ENCODE results near the gene PMIS2.
A peak's percentile ranks its signal among the peaks of the same experiment; 100 is the strongest.

Gene PMIS2

DNA sequence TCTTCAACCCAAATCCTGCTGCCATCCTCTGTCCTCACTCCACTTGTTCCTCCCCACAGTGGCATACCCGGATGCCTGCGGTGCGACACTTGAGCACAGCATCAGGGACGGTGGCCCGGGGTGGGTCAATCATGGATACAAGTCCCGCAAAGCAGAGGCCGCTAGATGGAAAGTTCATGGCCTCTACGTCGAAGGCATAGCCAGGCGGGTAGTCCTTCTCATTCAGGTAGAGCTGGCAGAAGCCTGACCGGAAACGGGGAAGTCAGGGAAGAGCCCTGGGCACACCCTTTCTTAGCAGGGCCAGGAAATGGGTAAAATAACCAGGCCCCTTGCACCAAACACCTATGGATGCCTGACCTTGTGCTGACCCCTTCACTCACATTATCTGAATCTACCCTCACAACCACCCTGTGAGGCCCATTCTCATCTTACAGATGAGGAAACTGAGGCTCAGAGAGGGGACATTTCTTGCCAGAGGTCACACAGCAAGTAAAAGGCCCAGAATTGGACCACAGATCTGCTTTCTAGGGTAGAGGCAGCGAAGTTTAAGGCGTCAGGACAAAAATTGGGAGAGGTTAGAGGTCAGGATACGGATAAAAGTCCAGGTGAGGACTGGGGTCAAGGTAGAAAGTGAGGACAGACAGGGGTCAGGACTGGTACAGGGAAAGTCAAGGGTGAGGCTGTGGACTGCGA lies 29.0 kb upstream of the PMIS2 start:
- no peak for DNase-seq (ENCODE audit: low spot score)

DNA sequence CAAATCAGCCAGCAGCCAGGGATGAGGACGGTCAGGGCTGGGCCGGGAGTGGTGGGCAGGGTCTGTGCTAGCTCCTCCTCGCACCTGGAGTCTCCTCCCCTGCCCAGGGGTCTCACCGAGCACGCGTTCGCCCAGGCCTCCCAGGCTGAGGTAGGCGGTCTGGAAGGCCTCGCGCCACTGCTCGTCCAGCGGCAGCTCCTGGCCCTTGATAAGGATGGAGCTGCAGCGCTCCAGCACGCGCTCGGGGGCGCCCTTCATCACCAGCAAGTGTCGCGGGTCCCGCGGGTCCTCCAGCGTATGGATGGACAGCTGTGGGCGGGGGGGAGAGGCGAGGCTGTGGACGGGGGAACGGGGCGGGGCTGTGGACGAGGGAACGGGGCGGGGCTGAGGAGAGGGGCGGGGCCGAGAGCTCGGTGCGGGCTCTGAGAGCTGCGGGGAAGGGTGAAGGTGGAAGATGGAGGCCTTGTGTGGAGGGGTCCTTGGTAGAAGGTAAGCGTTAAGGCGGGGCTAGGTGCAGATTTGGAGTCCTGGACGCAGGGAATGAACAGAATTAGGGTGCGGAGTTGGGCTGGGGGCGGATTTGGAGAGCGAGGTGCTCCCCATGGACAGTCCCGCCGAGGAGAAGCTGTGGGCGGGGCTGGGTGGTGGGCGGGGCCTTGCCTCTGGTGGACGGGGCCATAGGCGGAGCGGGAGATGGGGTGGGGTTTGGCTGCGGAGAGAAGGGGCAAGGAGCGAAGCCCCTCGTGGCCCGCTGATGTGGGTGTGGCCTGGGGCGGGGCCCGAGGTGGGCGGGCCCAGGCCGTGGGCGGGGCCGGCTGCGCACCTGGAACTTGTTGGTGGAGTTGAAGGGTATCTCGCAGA lies 28.2 kb upstream of the PMIS2 start:
- DNase-seq (ENCODE audit: low spot score) = peak; percentile 28

GRCh38 chr19:35558400-35559280 lies 27.3 kb upstream of the PMIS2 start:
- DNase-seq (ENCODE audit: low spot score) = no peak

GRCh38 chr19:35559281-35559659 lies 26.7 kb upstream of the PMIS2 start:
- no peak for DNase-seq (ENCODE audit: low spot score)

GRCh38 chr19:35559781-35560180 lies 26.2 kb upstream of the PMIS2 start:
- no peak for DNase-seq (ENCODE audit: low spot score)

GRCh38 chr19:35560271-35560670 lies 25.7 kb upstream of the PMIS2 start:
- no peak for DNase-seq (ENCODE audit: low spot score)

DNA sequence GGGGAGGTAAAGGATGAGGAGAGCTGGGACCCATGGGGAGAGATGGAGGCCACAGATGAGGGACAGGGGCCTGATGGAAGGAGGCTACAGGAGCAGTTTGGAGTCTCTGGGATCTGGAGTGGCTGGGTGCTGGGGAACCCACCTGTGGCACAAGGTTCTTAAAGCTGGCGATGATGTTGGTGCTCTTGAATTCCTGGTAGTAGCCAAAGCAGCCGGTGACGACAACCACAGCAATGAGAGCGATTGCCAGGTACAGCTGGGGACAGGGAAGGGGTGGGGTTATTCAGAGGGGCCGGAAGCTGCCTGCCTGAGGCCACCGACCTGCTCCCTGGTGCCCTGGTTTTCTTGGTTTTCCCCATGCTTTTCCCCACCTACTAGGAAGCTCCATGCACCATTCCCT lies 25.3 kb upstream of the PMIS2 start:
- no peak for DNase-seq (ENCODE audit: low spot score)

- DNase-seq (ENCODE audit: low spot score) = no peak
These were observed 24.5 kb upstream of the PMIS2 start for GRCh38 chr19:35561436-35561835.

GRCh38 chr19:35562336-35562735 lies 23.6 kb upstream of the PMIS2 start:
- no peak for DNase-seq (ENCODE audit: low spot score)

DNA sequence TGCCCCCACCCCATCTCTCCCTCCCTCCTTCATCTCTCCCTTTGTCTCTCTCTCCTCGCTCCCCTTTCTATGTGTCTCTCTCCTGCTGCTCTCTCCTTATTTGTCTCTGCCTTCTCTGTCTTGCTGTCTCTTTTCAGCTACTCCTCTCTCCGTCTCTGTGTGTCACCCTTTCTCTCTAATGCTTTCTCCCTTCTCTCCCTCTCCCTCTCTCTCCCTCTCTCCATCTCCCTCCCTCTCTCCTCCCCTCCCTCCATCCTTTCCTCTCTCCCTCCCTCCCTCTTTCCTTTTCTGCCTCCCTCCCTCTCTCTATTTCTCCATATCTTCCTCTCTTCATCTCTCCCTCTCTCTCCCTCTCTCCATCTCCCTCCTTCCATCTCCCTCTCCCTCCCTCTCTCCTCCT lies 23.2 kb upstream of the PMIS2 start:
- DNase-seq (ENCODE audit: low spot score) = no peak

DNA sequence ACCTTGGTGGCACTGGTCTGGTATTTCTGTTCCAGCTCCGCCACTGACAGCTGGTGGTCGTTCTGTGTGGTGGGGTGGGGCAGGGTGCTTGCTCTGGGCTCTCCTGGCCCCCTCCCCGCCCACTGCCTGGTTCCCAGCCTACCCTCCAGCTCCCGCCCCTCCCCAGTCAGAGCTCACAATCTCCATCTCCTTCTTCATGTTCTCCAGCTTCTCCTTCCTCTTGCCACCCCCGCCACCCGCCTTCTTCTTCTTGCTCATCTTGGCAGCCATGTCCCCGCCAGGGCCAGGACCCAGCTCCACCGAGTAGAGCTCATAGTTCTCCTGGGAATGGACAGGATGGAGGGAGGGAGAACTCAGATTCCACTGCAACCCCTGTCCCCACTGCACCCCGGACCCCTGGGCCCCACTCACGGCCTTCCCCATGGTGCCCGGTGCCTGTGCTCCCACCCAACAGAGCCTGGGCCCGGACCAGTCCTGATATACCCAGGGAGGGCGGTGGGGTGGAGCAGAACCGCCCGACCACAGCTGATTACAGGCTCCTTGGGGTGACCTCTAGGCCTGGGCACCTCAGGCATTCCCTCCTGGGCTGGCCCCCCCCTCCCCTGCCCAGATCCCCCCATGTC lies 22.7 kb upstream of the PMIS2 start, which contains the start of gene ATP4A:
Gene ATP4A, minus strand, starts transcription at position 452 of the 623 bp plus-strand sequence. Its CDS starts 29 bp downstream, at position 423.
- DNase-seq (ENCODE audit: low spot score) = no peak

DNA sequence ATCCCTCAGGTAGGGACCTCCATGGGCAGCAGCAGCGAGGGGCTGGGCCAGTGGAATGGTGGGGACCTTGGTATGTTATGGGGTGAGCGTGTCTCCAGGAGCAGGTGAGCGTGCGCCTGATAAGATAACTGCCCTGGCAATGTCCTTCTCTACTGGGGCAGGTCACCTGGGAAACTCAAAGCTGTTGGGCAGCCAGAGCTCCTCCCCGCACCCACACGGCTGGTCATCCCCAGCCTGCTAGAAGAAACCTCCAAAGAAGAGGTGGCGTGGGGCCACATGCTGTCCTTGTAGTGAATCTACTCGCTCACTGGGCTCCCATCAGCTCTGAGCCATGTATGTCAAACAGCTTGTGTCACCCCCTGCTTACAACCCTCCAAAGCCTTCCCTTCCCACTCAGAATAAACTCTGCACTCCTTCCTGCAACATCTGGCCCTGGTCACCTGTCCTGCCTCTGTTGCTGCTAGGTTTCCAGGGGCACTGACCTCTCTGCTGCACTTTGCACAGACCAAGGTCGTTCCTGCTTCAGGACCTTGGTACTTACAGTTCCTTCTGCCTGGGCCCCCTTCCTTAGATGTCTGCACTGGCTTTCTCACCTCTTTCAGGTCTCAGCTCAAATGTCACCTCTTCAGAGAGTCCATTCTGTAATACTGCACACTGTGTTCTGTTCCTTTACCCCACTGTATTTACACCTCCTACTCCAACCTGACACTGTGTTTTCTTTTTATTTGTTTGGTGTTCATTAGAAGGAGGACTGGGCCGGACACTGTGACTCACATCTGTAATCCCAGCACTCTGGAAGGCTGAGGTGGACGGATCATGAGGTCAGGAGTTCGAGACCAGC lies 20.7 kb upstream of the PMIS2 start:
- no peak for DNase-seq (ENCODE audit: low spot score)

DNA sequence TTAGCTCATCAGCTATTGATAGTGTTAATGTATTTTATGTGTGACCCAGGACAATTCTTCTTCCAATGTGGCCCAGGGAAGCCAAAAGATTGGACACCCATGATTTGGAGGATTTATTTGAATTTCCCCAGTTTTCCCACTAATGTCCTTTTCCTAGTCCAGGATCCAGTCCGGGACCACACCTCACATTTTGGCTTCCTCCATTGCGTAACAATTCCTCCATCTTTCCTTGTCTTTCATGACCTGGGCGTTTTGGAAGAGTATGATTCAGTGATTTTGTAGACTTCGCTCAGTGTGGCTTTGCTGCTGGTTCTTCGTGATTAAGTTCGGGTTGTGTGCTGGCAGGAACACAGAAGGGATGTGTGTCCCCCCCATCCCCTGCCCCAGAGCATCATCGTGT lies 19.2 kb upstream of the PMIS2 start:
- DNase-seq (ENCODE audit: low spot score) = no peak

DNA sequence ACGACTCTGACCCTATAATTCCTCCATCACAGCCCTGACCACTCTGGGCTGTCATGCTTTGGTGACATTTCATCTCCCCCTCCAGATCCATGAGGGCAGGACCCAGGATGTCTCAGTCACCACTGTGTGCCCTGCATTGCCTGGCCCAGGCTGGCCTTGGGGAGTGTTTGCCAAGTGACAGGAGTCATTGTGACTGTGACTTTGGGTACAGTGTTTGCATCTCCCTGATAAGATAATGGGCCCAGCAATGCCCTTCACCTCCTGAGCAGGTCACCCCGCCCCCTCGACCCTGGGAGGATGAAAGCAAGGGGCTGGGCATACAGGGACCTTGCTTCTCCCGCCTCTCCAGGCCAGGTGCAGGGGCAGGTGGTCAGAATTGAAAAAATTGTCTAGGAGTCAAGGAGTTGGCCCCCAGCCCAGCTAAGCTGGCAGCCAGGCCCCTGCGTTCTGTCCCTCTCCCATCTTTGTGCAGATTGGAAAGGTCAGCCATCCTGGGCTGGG lies 16.6 kb upstream of the PMIS2 start:
- DNase-seq (ENCODE audit: low spot score) = no peak

DNA sequence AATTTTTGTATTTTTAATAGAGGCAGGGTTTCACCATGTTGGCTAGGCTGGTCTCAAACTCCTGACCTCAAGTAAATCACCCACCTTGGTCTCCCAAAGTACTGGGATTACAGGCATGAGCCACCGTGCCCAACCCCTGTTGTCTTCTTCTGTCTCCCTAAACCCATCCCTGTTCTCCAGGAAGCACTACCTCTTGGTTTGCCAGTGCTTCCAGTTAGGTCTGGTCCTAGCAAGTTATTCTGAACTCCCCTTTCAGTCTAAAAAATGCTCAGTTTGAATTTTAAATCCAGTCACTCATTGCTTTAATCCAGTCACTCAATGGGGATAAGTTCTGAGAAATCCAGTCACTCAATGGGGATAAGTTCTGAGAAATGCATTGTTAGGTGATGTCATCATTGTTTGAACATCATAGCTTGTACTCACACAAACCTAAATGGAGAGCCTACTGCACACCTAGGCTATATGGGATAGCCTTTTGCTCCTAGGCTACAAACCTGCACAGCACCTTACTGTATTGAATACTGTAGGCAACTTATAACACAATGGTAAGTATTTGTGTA lies 14.5 kb upstream of the PMIS2 start:
- DNase-seq (ENCODE audit: low spot score) = no peak

- DNase-seq (ENCODE audit: low spot score) = no peak
These were observed 8.1 kb upstream of the PMIS2 start for GRCh38 chr19:35577918-35578317.

DNA sequence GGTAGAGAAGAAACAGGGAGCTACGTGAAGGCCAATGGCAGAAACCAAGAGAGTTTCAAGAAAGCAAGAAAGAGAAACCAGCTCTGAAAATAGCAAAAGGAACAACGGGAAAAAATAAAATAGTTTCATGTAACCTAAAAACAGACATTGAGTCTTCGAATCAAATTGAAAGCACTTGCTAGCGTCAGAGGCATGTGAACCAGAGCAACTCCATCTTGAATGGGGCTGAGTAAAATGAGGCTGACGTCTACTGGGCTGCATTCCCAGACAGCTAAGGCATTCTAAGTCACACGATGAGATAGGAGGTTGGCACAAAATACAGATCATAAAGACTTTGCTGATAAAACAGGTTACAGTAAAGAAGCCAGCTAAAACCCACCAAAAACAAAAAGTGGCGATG lies 7.3 kb upstream of the PMIS2 start:
- DNase-seq (ENCODE audit: low spot score) = no peak

DNA sequence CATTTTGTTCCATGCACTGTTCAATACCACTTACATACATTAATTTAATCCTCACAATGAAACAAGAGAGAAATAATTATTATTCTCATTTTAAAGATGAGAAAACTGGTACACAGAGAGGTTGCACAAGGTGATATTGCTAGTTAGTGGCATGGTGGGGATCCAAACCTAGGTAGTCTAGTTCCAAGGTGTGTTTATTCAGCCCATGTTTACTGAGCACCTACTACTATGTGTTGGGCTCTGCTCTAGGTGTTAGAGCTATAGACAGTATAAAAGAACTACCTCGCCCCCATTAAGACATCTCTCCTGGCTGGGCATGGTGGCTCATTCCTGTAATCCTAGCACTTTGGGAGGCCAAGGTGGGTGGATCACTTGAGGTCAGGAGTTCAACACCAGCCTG lies 3.2 kb upstream of the PMIS2 start:
- DNase-seq (ENCODE audit: low spot score) = no peak

GRCh38 chr19:35587321-35587720 lies 1.3 kb downstream of the PMIS2 start:
- no peak for DNase-seq (ENCODE audit: low spot score)

DNA sequence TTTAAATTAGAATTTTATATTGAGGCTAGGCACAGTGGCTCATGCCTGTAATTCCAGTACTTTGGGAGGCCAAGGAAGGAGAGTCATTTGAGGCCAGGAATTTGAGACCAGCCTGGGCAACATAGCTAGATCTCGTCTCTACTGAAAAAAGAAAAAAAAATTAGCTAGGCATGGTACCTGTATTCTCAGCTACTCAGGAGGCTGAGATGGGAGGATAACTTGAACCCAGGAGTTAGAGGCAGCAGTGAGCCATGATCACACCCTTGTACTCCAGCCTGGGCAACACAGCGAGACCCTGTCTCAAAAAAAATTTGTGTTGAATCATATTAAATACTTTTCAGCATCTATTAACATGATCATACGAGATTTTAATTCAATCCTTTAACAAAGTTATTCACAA lies 4.9 kb downstream of the PMIS2 start:
- no peak for DNase-seq (ENCODE audit: low spot score)

DNA sequence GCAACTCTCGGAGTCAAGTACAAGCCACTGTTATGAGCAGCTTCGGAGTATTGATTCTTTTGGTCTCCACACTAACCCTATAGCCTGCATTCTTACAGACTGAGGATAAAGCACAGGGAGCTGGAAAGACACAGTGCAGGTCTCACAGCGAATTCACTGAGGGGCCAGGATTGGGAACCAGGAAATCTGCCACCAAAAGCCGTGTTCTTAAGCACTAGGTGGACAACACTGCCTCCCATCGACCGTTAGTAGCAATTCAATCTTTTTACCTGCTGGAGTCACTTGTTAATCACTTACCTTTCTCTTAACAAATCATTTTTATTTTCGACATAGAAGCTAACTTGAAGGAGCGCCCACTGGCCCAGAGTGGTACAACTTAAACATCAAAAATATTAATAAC lies 6.3 kb downstream of the PMIS2 start:
- peak; percentile 15 for DNase-seq (ENCODE audit: low spot score)
